Dedifferentiated amniotic fluid mesenchymal stem cell (primary cell): ENCODE data around the gene PGA4.
"Not testable (repeated sequence)": the region's sequence is repeated elsewhere in the genome, so short reads cannot be mapped to it uniquely, and the experiment has no call there.

ENCODE experiments used
- DNase-seq: peaks from one replicate; pipeline ENCODE4 v3.0.0-alpha.2; 2016; ENCODE audit errors: extremely low spot score

The PGA4 gene

DNA sequence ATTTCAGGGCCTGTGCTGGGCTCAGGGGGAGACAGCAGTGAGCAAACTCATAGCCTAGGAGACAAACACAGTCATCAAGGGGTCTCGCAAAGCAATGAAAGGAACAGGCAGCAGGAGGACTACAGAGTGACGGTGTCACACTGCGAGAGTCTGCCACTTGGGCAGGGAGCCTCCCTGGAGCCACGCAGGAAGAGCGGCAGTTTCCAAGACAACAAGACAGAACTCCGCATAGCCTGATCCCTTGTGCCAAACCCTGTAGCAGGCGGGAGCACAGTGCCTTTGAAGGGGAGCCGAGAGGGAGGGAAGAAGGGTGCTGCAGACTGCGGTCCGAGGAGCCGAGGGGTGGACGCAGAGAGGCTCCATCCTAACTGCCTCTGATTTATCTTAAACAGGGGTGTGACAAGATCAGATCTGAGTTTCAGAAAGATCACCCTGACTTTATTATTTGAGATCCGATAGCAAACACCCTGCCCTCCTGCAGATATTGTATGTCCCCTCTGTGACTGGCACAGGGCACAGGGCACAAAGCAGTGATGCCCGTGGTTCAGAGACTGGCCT is 17.6 kb upstream of the PGA4 start:
- not testable (repeated sequence) for DNase-seq

DNA sequence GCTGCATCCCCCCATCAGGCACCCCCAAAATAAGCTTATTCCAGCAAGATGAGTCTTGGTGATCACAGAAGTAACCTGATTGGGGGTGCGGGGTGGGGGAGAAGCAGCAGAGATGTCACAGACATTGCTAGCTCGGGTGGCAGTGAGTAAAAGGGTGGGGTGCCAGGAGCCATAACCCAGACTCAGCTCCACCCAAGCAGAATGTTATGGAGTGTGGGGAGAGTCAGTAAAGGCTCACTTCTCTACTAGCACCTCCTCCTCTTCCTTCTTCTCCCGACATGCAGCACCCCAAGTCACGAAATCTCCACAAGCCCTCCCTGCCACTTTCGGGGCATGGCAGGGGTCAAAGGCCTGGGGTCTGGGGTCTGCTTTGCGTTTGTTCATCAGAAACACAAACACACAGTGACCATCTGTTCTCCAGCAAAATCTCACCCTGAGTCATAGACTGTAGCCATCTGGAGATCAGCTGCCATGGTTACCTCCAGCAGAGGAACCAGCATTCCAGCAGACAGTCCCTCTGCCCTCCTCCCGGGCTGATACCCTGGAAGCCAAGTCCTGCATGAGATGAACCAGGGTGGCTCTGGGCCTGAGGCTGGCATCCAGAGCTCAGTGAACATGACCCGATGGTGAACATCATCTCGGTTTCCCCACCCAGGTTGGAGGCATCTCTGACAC is 14.4 kb upstream of the PGA4 start:
- not testable (repeated sequence) for DNase-seq

DNA sequence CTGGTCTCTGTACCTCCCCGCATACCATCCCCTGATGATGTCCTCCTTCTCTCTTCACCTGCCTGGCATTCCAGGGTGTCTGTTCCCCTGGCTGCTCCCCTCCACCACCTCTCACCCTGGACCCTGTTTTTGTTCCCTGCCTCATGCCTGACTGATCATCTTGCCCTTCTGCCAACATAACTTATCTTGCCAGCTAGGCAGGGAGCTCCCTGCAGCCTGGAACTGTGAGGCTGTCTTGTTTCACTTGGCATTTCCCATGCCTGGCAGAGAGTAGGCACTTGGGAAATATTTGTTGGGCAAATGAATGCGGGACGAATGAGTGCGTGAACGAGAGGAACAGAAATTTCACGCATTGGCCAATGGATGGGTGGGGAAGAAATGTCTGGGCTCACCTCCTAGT is 11.5 kb upstream of the PGA4 start:
- not testable (repeated sequence) for DNase-seq

DNA sequence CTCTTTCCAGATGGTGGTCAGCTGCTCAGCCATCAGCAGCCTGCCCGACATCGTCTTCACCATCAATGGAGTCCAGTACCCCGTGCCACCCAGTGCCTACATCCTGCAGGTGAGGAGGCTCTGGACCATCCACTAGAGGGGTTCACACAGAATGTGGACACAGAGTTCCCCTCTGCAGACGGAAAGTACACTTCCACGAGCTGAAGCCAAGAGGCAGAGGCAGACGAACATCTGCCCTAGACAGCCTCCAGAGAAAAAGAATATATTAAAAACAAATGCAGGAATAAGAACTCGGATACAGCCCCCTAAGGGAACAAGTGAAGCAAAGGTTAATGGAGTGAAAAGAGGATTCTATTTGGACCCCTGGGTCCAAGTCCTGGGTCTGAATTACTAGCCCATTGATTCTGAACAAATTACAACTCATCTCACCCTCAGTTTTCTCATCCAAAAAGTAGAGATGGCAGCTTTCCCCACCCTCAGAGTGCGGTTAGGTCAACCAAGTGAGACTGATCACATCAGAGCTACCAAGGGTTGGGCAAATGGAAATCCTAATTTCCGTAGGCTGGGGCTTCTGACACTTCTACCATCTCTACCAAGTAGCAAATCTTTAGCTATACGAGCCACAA is 10.7 kb upstream of the PGA4 start:
- DNase-seq, result not testable (repeated sequence)

DNA sequence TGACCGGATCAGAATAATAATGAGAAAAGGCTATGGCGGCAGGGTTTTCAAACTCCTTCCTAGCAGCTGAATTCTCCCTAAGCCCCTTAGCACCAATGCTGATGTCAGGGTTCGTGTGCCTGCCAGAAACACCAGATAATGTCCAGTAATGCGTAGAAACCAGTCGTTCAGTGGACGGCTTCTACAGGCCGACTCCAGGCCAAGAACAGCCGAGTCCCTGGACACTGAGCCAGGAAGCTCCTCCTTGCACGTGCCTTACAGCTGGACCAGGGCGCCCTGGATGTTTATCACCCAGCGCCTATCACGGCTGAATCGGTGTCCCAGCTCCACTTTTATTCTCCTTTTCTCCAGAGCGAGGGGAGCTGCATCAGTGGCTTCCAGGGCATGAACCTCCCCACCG is 9.9 kb upstream of the PGA4 start:
- DNase-seq, result not testable (repeated sequence)

DNA sequence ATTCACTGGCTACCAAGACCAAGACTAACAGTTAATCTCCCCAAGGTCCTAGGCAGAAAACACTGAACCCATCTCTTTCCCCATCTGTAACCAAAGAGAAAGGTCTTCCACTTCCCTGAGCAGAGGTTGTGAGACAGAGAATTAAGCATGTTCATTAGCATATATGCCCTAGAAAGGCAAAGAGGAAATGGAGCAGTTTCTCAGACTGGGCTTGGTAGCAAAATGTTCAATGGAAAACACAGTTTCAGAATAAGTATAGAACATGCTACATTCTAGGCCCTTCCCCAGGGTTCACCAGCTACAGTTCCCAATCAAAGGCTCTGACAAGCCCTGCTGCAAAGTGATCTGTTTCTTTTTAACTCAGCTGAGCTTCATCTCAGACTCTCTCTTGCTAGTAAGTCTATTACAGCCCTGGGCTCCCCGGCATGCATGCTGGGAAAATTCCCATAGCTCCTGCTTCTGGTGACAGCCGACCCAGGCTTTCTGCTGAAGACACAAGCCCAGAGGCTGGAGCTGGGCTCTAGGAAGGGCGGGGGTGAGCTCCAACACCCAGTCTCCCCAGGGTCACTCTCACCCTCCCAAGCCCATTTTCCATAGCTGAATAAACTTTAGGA is 8.3 kb upstream of the PGA4 start:
- DNase-seq, result not testable (repeated sequence)

DNA sequence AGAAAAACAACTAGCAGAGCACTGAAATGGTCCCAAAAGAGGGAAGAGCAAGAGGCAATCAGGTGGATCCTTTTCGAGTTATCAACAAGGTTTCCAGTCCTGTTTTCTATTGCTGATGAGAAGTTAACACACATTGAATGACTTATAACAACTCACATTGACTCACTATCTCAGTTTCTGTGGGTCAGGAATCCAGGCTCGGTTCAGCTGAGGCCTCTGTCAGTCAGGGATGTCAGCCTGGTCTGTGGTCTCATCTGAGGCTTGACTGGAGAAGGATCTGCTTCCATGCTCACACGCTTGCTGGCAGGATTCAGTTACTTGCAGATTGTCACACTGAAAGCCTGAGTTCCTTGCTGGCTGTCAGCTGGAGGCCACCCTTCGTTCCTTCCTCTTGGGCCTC is 3.8 kb upstream of the PGA4 start:
- DNase-seq, result not testable (repeated sequence)

DNA sequence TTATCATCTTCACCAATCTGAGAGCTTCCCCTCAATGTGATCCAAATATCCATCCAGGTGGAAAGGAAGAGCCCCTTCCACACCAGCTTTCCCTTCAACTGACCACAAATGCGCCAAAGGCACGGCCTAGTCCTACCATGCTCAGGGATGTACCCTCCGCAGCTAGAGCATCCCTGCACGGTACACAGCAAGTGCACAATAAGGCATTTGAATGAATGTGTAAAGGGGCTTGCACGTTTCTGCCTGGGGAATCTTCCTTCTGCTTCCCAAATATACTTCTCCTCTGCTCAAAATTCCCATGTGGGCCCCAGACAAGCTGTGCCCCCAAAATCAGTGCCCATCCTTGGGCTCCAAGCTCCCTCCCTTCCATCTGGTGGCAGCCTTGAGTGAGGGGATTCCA is 3.1 kb upstream of the PGA4 start:
- DNase-seq, result not testable (repeated sequence)

DNA sequence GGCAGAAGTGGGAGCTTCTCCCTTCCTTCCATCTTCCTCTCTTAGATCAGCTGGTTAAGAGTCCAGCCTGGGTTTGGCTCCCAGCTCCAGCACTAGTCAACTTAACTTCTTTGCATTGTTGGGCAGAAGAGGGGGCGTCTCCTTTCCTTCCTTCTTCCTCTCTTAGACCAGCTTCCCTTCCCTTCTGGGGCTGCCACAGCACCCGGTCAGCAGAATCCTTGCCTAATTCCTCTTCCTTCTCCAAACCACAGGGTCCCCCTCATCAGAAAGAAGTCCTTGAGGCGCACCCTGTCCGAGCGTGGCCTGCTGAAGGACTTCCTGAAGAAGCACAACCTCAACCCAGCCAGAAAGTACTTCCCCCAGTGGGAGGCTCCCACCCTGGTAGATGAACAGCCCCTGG is 545 bp downstream of the PGA4 start:
- DNase-seq, result not testable (repeated sequence)

DNA sequence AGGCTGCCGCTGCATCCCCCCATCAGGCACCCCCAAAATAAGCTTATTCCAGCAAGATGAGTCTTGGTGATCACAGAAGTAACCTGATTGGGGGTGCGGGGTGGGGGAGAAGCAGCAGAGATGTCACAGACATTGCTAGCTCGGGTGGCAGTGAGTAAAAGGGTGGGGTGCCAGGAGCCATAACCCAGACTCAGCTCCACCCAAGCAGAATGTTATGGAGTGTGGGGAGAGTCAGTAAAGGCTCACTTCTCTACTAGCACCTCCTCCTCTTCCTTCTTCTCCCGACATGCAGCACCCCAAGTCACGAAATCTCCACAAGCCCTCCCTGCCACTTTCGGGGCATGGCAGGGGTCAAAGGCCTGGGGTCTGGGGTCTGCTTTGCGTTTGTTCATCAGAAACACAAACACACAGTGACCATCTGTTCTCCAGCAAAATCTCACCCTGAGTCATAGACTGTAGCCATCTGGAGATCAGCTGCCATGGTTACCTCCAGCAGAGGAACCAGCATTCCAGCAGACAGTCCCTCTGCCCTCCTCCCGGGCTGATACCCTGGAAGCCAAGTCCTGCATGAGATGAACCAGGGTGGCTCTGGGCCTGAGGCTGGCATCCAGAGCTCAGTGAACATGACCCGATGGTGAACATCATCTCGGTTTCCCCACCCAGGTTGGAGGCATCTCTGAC is 4.5 kb downstream of the PGA4 start:
- not testable (repeated sequence) for DNase-seq

DNA sequence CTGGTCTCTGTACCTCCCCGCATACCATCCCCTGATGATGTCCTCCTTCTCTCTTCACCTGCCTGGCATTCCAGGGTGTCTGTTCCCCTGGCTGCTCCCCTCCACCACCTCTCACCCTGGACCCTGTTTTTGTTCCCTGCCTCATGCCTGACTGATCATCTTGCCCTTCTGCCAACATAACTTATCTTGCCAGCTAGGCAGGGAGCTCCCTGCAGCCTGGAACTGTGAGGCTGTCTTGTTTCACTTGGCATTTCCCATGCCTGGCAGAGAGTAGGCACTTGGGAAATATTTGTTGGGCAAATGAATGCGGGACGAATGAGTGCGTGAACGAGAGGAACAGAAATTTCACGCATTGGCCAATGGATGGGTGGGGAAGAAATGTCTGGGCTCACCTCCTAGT is 7.3 kb downstream of the PGA4 start:
- DNase-seq, result not testable (repeated sequence)

DNA sequence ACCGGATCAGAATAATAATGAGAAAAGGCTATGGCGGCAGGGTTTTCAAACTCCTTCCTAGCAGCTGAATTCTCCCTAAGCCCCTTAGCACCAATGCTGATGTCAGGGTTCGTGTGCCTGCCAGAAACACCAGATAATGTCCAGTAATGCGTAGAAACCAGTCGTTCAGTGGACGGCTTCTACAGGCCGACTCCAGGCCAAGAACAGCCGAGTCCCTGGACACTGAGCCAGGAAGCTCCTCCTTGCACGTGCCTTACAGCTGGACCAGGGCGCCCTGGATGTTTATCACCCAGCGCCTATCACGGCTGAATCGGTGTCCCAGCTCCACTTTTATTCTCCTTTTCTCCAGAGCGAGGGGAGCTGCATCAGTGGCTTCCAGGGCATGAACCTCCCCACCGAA is 8.9 kb downstream of the PGA4 start:
- DNase-seq, result not testable (repeated sequence)

DNA sequence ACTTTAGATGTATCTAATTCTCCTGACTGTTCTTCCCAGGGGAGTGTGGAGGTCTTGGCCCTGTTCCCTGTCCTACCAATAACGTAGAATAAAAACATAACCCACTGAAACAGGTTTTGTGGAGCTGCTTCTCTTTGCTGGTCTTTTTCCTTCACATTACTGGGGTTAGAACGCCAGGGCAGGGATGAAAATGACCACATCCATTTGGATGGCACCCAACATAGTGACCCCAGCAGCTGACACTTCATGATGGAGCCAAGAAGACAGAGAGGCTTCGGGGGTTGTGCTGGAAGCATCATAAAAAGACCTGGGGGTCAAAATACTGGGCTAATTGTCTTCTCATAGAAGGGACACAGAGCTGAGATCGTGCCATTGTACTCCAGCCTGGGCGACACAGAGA is 9.4 kb downstream of the PGA4 start:
- not testable (repeated sequence) for DNase-seq

DNA sequence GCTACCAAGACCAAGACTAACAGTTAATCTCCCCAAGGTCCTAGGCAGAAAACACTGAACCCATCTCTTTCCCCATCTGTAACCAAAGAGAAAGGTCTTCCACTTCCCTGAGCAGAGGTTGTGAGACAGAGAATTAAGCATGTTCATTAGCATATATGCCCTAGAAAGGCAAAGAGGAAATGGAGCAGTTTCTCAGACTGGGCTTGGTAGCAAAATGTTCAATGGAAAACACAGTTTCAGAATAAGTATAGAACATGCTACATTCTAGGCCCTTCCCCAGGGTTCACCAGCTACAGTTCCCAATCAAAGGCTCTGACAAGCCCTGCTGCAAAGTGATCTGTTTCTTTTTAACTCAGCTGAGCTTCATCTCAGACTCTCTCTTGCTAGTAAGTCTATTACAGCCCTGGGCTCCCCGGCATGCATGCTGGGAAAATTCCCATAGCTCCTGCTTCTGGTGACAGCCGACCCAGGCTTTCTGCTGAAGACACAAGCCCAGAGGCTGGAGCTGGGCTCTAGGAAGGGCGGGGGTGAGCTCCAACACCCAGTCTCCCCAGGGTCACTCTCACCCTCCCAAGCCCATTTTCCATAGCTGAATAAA is 10.5 kb downstream of the PGA4 start:
- DNase-seq, result not testable (repeated sequence)

DNA sequence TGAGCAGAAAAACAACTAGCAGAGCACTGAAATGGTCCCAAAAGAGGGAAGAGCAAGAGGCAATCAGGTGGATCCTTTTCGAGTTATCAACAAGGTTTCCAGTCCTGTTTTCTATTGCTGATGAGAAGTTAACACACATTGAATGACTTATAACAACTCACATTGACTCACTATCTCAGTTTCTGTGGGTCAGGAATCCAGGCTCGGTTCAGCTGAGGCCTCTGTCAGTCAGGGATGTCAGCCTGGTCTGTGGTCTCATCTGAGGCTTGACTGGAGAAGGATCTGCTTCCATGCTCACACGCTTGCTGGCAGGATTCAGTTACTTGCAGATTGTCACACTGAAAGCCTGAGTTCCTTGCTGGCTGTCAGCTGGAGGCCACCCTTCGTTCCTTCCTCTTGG is 15.0 kb downstream of the PGA4 start:
- DNase-seq, result not testable (repeated sequence)

DNA sequence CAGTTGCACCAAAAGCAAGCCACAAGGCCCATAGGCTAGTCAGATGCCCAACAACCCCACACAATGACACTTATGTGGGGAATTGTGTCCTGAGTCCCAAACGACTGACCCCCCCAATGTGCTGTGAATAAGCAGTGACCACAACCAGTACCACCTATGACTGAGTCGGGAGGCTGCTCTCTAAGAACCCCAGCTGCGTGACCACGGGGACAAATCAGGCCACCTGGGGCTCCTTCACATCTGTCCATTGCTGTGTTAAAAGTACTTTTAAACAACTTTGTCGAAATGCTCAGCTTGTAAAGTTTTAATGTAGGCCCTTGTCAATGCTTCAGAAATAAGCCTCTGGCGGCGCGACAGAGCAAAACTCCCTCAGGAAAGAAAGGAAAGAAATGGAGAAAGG is 18.1 kb downstream of the PGA4 start:
- DNase-seq, result not testable (repeated sequence)

DNA sequence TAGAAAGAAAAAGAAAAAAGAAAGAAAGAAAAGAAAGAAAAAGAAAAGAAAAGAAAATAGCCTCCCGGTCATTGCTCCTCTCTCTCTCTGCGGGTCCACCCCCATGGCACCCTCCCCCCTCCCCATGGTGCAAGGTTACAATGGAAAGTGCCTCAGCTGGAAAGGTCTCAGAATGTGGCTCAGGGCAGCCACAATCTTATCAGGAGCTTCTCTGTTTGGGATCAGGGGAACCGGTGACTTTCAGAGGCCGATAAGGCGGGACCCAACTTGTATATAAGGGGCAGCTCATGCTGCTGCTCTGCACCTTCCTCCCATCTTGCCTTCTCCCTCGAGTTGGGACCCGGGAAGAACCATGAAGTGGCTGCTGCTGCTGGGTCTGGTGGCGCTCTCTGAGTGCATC is 18.7 kb downstream of the PGA4 start, which contains the start of gene PGA5:
TSS of gene PGA5 (plus strand) at position 301 of the 400 bp plus-strand sequence. CDS start at position 353, 52 bp downstream.
- not testable (repeated sequence) for DNase-seq

DNA sequence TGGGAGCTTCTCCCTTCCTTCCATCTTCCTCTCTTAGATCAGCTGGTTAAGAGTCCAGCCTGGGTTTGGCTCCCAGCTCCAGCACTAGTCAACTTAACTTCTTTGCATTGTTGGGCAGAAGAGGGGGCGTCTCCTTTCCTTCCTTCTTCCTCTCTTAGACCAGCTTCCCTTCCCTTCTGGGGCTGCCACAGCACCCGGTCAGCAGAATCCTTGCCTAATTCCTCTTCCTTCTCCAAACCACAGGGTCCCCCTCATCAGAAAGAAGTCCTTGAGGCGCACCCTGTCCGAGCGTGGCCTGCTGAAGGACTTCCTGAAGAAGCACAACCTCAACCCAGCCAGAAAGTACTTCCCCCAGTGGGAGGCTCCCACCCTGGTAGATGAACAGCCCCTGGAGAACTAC is 19.4 kb downstream of the PGA4 start:
- not testable (repeated sequence) for DNase-seq

DNA sequence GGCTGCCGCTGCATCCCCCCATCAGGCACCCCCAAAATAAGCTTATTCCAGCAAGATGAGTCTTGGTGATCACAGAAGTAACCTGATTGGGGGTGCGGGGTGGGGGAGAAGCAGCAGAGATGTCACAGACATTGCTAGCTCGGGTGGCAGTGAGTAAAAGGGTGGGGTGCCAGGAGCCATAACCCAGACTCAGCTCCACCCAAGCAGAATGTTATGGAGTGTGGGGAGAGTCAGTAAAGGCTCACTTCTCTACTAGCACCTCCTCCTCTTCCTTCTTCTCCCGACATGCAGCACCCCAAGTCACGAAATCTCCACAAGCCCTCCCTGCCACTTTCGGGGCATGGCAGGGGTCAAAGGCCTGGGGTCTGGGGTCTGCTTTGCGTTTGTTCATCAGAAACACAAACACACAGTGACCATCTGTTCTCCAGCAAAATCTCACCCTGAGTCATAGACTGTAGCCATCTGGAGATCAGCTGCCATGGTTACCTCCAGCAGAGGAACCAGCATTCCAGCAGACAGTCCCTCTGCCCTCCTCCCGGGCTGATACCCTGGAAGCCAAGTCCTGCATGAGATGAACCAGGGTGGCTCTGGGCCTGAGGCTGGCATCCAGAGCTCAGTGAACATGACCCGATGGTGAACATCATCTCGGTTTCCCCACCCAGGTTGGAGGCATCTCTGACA is 23.3 kb downstream of the PGA4 start:
- DNase-seq, result not testable (repeated sequence)

DNA sequence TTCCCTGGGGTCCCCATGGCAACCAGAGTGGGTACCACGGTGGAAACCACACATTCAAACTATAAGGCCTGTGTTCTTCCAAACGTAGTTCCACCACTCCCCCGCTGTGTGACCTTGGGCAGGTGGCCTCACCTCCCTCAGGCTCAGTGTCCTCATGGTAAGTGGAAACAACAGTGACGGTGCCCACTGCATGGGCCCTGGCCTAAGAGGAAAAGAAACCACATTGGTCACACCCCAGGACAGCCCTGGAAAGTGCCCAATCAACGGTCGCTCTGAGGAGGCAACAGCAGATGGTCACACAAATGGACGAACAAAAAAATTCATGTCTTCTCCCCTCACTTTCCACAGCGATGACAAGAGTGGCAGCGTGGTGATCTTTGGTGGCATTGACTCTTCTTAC is 25.9 kb downstream of the PGA4 start:
- not testable (repeated sequence) for DNase-seq

DNA sequence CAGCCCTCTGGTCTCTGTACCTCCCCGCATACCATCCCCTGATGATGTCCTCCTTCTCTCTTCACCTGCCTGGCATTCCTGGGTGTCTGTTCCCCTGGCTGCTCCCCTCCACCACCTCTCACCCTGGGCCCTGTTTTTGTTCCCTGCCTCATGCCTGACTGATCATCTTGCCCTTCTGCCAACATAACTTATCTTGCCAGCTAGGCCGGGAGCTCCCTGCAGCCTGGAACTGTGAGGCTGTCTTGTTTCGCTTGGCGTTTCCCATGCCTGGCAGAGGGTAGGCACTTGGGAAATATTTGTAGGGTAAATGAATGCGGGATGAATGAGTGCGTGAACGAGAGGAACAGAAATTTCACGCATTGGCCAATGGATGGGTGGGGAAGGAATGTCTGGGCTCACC is 27.1 kb downstream of the PGA4 start:
- DNase-seq, result not testable (repeated sequence)
